DOHH2 (cell line): Measurements from ENCODE around the gene NOXO1.

Source experiments
- EZH2phosphoT487 ChIP-seq: fragments of 200-600 bp; sonication (generic); IDR thresholded peaks from 2 replicates; pipeline ENCODE4 v1.6.1; 2017; ENCODE audit warnings: borderline replicate concordance, mild to moderate bottlenecking, antibody characterized with exemption, low read length, moderate library complexity, mixed read lengths
- TF ChIP-seq, protein P1 (sequence below): fragments of 200-600 bp; sonication (generic); IDR thresholded peaks from one replicate; pipeline ENCODE4 v1.5.1; 2014; ENCODE audit warnings: antibody characterized with exemption, mild to moderate bottlenecking, low read depth, low read length; ENCODE audit not compliant: poor library complexity, severe bottlenecking

DNA sequence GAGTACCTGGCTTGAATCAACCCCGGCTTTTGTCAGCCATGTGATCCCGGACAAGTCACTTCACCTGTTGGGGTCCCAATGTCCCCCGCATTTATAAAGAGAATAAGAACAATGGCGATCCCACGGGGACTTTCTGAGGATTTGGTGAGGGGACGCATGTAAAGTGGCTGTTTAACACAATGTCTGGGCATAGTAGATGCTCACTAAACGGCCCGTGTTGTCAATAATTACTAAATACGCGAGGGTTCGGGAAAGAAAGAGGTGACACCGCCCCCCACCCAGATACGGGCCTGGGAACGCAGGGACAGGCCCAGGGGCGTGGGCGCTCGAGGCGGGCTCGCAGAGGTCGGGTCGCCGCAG is 10.3 kb upstream of the NOXO1 start:
- TF ChIP-seq, protein P1, sequence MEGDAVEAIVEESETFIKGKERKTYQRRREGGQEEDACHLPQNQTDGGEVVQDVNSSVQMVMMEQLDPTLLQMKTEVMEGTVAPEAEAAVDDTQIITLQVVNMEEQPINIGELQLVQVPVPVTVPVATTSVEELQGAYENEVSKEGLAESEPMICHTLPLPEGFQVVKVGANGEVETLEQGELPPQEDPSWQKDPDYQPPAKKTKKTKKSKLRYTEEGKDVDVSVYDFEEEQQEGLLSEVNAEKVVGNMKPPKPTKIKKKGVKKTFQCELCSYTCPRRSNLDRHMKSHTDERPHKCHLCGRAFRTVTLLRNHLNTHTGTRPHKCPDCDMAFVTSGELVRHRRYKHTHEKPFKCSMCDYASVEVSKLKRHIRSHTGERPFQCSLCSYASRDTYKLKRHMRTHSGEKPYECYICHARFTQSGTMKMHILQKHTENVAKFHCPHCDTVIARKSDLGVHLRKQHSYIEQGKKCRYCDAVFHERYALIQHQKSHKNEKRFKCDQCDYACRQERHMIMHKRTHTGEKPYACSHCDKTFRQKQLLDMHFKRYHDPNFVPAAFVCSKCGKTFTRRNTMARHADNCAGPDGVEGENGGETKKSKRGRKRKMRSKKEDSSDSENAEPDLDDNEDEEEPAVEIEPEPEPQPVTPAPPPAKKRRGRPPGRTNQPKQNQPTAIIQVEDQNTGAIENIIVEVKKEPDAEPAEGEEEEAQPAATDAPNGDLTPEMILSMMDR: no peak
- no peak for TF ChIP-seq EZH2phosphoT487
